ENCODE data around the gene MTX2. TPM values are rescaled to one million over a fixed set of nuclear protein-coding genes. Genes with fewer than 3 reads are reported as not detected.
"Not testable (repeated sequence)": the region's sequence is repeated elsewhere in the genome, so short reads cannot be mapped to it uniquely, and the experiment has no call there.

The MTX2 gene
- total RNA-seq, 1 experiment from 2014 or later = 106 TPM

DNA sequence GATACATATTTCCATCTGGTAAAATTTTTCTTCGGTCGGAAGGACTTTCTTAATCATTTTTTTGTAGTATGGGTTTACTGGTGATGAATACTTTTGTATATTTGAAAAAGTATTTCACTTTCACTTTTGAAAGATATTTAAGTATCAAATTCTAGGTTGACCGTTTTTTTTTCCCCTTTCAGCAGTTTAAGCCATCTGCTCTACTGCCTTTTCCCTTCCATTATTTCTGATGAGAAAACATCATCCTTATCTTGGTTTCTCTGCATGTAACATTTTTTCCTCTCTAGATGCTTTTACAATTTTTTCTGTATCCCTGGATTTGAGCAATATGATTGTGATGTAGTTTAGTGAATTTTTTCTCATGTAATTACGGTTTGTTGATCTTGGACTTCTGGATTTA, 87.0 kb downstream of the MTX2 start:
- no peak overlapping the region for H2AFZ ChIP-seq (ENCODE audit: low read length)
- no peak overlapping the region for H3K27ac ChIP-seq (ENCODE audit: low read length)
- H3K79me2 ChIP-seq (ENCODE audit: low read length) = no peaks in the 10 kb centered on the region
- no peaks in the 10 kb centered on the region for H3K9me2 ChIP-seq (replicated peaks; ENCODE audit: insufficient read depth, low read length)
- no peaks in the 10 kb centered on the region for H3K27me3 ChIP-seq (ENCODE audit: low read length)
- no peak overlapping the region for H3K9ac ChIP-seq (ENCODE audit: low read length)
- H3K4me3 ChIP-seq (ENCODE audit: low read length) = no peak overlapping the region
- H3K4me2 ChIP-seq (ENCODE audit: low read depth, low read length, poor library complexity, severe bottlenecking) = no peak overlapping the region
- no peaks in the 10 kb centered on the region for H3K36me3 ChIP-seq (ENCODE audit: insufficient read depth, low read length)
- no peaks in the 10 kb centered on the region for H3K4me1 ChIP-seq (ENCODE audit: low read length)
- no peak for DNase-seq
- H4K20me1 ChIP-seq (ENCODE audit: insufficient read depth, low read depth, low read length) = no peaks in the 10 kb centered on the region
- H3K9me3 ChIP-seq (ENCODE audit: low read length) = no peaks in the 10 kb centered on the region

GRCh38 chr2:176364273-176364977, 95.2 kb downstream of the MTX2 start:
- Histone ChIP-seq H4K20me1 (ENCODE audit: insufficient read depth, low read depth, low read length) (no peaks in the 10 kb centered on the region), H3K79me2 (ENCODE audit: low read length) (no peaks in the 10 kb centered on the region), H3K9ac (ENCODE audit: low read length) (no peak overlapping the region)

GRCh38 chr2:176368349-176368748, 99.1 kb downstream of the MTX2 start:
- no peak overlapping the region for H3K4me2 ChIP-seq (ENCODE audit: low read depth, low read length, poor library complexity, severe bottlenecking)
- H3K27me3 ChIP-seq (ENCODE audit: low read length) = no peaks in the 10 kb centered on the region
- H3K36me3 ChIP-seq (ENCODE audit: insufficient read depth, low read length) = no peaks in the 10 kb centered on the region
- H2AFZ ChIP-seq (ENCODE audit: low read length) = no peak overlapping the region
- H3K4me3 ChIP-seq (ENCODE audit: low read length) = no peak overlapping the region
- no peaks in the 10 kb centered on the region for H3K4me1 ChIP-seq (ENCODE audit: low read length)
- no peaks in the 10 kb centered on the region for H3K9me3 ChIP-seq (ENCODE audit: low read length)
- H3K9ac ChIP-seq (ENCODE audit: low read length) = no peak overlapping the region
- H4K20me1 ChIP-seq (ENCODE audit: insufficient read depth, low read depth, low read length) = no peaks in the 10 kb centered on the region
- H3K9me2 ChIP-seq (replicated peaks; ENCODE audit: insufficient read depth, low read length) = no peaks in the 10 kb centered on the region
- H3K27ac ChIP-seq (ENCODE audit: low read length) = no peak overlapping the region
- no peaks in the 10 kb centered on the region for H3K79me2 ChIP-seq (ENCODE audit: low read length)
- no peak for DNase-seq

More at GRCh38 chr2:176364273-176364977, 95.2 kb downstream of the MTX2 start:
- Histone ChIP-seq H3K36me3 (ENCODE audit: insufficient read depth, low read length) (no peaks in the 10 kb centered on the region), H3K4me1 (ENCODE audit: low read length) (no peaks in the 10 kb centered on the region), H3K27me3 (ENCODE audit: low read length) (no peaks in the 10 kb centered on the region), H3K9me3 (ENCODE audit: low read length) (no peaks in the 10 kb centered on the region), H3K27ac (ENCODE audit: low read length) (no peak overlapping the region), H2AFZ (ENCODE audit: low read length) (no peak overlapping the region), H3K9me2 (replicated peaks; ENCODE audit: insufficient read depth, low read length) (no peaks in the 10 kb centered on the region), H3K4me3 (ENCODE audit: low read length) (no peak overlapping the region), H3K4me2 (ENCODE audit: low read depth, low read length, poor library complexity, severe bottlenecking) (no peak overlapping the region)
- no peak for DNase-seq

GRCh38 chr2:176370467-176371171, 101.4 kb downstream of the MTX2 start:
- Histone ChIP-seq H3K4me1 (ENCODE audit: low read length) (no peaks in the 10 kb centered on the region), H3K9me2 (replicated peaks; ENCODE audit: insufficient read depth, low read length) (no peaks in the 10 kb centered on the region), H3K4me3 (ENCODE audit: low read length) (no peak overlapping the region), H3K9me3 (ENCODE audit: low read length) (no peaks in the 10 kb centered on the region), H3K4me2 (ENCODE audit: low read depth, low read length, poor library complexity, severe bottlenecking) (no peak overlapping the region), H2AFZ (ENCODE audit: low read length) (no peak overlapping the region), H3K79me2 (ENCODE audit: low read length) (no peaks in the 10 kb centered on the region), H4K20me1 (ENCODE audit: insufficient read depth, low read depth, low read length) (no peaks in the 10 kb centered on the region), H3K9ac (ENCODE audit: low read length) (no peak overlapping the region), H3K27ac (ENCODE audit: low read length) (no peak overlapping the region), H3K36me3 (ENCODE audit: insufficient read depth, low read length) (no peaks in the 10 kb centered on the region), H3K27me3 (ENCODE audit: low read length) (no peaks in the 10 kb centered on the region)
- DNase-seq = no peak

DNA sequence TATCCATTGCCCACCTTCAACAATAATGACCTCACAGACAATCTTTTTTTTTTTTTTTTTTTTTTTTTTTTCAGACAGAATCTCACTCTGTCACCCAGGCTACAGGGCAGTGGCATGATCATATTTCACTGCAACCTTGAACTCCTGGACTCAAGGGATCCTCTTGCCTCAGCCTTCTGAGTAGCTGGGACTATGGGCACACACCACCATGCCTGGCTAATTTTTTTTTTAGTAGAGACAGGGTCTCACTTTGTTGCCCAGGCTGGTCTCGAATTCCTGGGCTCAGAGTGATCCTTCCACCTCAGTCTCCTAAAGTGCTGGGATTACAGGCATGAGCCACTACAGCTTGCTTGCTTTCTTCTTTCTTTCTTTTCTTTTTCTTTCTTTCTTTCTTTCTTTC, 103.9 kb downstream of the MTX2 start:
- H3K27me3 ChIP-seq (ENCODE audit: low read length); H3K4me1 ChIP-seq (ENCODE audit: low read length); H3K36me3 ChIP-seq (ENCODE audit: insufficient read depth, low read length); H3K9me3 ChIP-seq (ENCODE audit: low read length); H3K9me2 ChIP-seq (replicated peaks; ENCODE audit: insufficient read depth, low read length); DNase-seq; H3K4me2 ChIP-seq (ENCODE audit: low read depth, low read length, poor library complexity, severe bottlenecking); H4K20me1 ChIP-seq (ENCODE audit: insufficient read depth, low read depth, low read length); H3K9ac ChIP-seq (ENCODE audit: low read length); H2AFZ ChIP-seq (ENCODE audit: low read length); H3K79me2 ChIP-seq (ENCODE audit: low read length); H3K27ac ChIP-seq (ENCODE audit: low read length); H3K4me3 ChIP-seq (ENCODE audit: low read length): not testable (repeated sequence)

GRCh38 chr2:176378323-176378722, 109.1 kb downstream of the MTX2 start:
- Histone ChIP-seq H3K4me2 (ENCODE audit: low read depth, low read length, poor library complexity, severe bottlenecking) (no peak overlapping the region), H3K4me3 (ENCODE audit: low read length) (no peak overlapping the region), H3K27ac (ENCODE audit: low read length) (no peak overlapping the region), H4K20me1 (ENCODE audit: insufficient read depth, low read depth, low read length) (no peaks in the 10 kb centered on the region), H3K9me3 (ENCODE audit: low read length) (peaks cover 12% of the 10 kb centered on the region), H3K27me3 (ENCODE audit: low read length) (no peaks in the 10 kb centered on the region; the same call in 1 of the 2 replicates), H3K79me2 (ENCODE audit: low read length) (no peaks in the 10 kb centered on the region), H3K9me2 (replicated peaks; ENCODE audit: insufficient read depth, low read length) (no peaks in the 10 kb centered on the region), H3K4me1 (ENCODE audit: low read length) (no peaks in the 10 kb centered on the region), H2AFZ (ENCODE audit: low read length) (no peak overlapping the region), H3K36me3 (ENCODE audit: insufficient read depth, low read length) (peaks cover 4% of the 10 kb centered on the region; the same call in 1 of the 2 replicates), H3K9ac (ENCODE audit: low read length) (no peak overlapping the region)
- DNase-seq = no peak

DNA sequence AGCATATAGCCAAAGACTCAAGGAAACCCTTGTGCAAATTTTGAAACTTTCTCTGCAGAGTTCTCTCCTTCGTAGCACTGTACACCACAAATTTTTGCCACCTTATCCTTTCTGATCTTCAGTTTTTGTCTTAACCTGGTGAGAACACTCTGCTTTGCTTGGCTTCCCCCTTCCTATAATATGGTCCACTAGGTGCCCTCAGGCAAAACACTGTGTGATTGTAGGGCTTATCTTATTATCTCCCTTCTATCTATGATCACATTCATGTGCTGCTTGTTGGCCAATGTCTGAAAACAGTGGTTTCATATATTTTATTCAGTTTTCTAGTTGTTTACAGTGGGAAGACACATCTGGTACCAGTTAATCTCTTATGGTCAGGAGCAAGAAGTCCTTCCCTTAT, 111.1 kb downstream of the MTX2 start:
- Histone ChIP-seq H3K36me3 (ENCODE audit: insufficient read depth, low read length) (peaks cover 4% of the 10 kb centered on the region; the same call in 1 of the 2 replicates), H3K27ac (ENCODE audit: low read length) (no peak overlapping the region), H3K27me3 (ENCODE audit: low read length) (no peaks in the 10 kb centered on the region; the same call in 1 of the 2 replicates), H3K79me2 (ENCODE audit: low read length) (no peaks in the 10 kb centered on the region), H3K9me2 (replicated peaks; ENCODE audit: insufficient read depth, low read length) (no peaks in the 10 kb centered on the region), H4K20me1 (ENCODE audit: insufficient read depth, low read depth, low read length) (no peaks in the 10 kb centered on the region), H3K9ac (ENCODE audit: low read length) (no peak overlapping the region), H3K4me2 (ENCODE audit: low read depth, low read length, poor library complexity, severe bottlenecking) (no peak overlapping the region), H3K9me3 (ENCODE audit: low read length) (peaks cover 12% of the 10 kb centered on the region), H2AFZ (ENCODE audit: low read length) (no peak overlapping the region), H3K4me3 (ENCODE audit: low read length) (no peak overlapping the region), H3K4me1 (ENCODE audit: low read length) (no peaks in the 10 kb centered on the region)
- DNase-seq = peak; percentile 34

- H3K4me1 ChIP-seq (ENCODE audit: low read length) = no peaks in the 10 kb centered on the region
- H4K20me1 ChIP-seq (ENCODE audit: insufficient read depth, low read depth, low read length) = no peaks in the 10 kb centered on the region
- H3K9me2 ChIP-seq (replicated peaks; ENCODE audit: insufficient read depth, low read length) = no peaks in the 10 kb centered on the region
Observed at GRCh38 chr2:176383100-176383499, 113.9 kb downstream of the MTX2 start.

More at GRCh38 chr2:176383100-176383499, 113.9 kb downstream of the MTX2 start:
- Histone ChIP-seq H3K4me2 (ENCODE audit: low read depth, low read length, poor library complexity, severe bottlenecking) (no peak overlapping the region), H3K9ac (ENCODE audit: low read length) (no peak overlapping the region), H3K9me3 (ENCODE audit: low read length) (peaks cover 12% of the 10 kb centered on the region), H3K27ac (ENCODE audit: low read length) (no peak overlapping the region), H3K4me3 (ENCODE audit: low read length) (no peak overlapping the region), H2AFZ (ENCODE audit: low read length) (no peak overlapping the region), H3K27me3 (ENCODE audit: low read length) (no peaks in the 10 kb centered on the region; the same call in 1 of the 2 replicates), H3K36me3 (ENCODE audit: insufficient read depth, low read length) (peaks cover 4% of the 10 kb centered on the region; the same call in 1 of the 2 replicates), H3K79me2 (ENCODE audit: low read length) (no peaks in the 10 kb centered on the region)
- DNase-seq = peak; percentile 14
